HG02623 (cell line): ENCODE measurements around the gene B4GALNT3.

Experiments used
- ATAC-seq: cut with Tn5 transposase; IDR thresholded peaks from one replicate; pipeline ENCODE4 v1.9.1; 2021; ENCODE audit warnings: moderate library complexity; ENCODE audit not compliant: unreplicated experiment

B4GALNT3 gene

DNA sequence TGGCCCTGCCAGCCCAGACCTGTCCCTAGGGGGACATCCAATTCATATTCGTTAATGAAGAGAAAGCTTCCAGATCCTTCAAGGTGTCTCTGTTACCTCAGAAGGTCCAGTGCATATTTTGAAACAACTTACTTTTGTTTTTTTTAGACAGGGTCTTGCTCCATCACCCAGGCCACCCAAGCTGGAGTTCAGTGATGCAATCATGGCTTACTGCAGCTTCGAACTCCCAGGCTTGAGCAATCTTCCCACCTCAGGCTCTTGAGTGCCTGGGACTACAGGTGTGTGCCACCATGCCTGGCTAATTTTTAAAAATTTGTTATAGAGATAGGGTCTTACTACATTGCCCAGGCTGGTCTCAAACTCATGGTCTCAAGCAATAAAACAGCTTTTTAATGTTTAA is 48.4 kb downstream of the B4GALNT3 start:
- no peak for ATAC-seq

DNA sequence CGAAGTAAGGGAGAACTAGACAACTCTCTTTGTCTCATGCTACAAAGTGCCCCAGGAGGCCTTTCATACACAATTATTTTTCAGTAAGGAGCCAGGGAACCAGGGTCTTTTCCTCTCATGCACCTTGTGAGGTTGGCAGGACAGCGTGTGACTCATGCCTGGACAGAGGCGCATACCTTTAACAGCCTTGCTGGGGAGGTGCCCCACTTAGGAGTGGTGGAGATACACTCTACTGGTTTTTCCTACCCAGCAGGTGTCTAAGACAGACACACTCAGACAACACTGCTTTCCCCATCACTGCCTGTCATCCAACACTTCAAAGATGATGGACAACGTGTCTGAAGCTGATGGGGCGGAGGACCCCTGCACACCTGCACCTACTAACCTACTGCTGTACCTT is 49.1 kb downstream of the B4GALNT3 start:
- no peak for ATAC-seq

DNA sequence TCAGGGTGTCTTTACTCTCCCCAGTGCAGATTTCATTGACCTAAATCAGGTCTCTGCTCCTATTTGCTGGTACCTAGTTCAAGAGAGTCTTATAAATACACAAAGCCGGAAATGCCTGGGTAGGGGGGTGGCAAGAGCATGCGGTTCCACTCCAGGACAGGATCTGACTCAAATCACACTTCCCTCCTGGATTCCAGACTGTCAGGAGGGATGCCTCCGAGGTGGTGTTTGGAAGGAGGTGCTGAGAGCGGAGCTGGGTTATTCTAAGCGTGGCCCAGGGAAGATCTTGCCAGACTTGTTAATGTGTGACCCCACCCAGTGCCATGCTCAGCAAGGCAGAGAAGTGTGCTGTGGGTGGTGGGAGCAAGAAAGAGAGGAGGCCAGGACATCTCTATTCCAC is 49.8 kb downstream of the B4GALNT3 start:
- ATAC-seq = no peak

DNA sequence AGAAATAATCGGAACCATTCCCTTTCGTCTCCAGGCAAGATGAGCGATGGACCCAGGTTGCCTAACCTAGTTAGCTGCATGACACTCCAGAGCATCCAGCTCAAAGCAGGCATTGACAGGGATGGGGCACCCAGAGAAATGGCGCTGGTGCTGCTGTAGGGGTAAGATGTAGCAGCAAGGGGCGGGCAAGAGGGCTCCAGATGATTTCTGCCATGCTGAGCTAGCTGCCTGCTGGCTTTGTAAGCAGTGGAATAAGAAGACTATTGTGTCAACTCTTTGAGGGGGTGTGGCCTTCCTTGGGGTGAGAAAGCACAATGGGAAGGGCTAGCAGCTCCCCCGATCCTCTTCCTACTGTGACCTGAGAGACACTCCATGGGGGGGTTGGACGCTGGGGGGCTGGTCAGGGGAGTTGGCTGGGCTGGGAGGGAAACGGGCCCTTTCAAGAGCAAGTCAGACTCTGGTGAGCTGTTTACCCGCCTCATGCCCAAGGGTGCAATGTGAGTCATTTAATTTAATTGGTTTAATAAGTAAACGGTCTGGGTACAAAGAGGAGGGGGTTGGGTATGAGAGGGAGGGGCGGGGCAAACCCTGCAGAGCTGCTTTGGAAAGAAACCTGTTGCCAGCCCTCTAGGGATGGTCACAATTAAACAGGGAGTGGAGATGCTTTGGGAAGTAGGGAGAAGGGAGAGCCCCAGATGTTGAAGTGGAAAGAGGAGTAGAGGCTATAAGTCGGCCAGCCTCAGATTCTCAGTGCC is 50.5 kb downstream of the B4GALNT3 start:
- ATAC-seq = no peak

DNA sequence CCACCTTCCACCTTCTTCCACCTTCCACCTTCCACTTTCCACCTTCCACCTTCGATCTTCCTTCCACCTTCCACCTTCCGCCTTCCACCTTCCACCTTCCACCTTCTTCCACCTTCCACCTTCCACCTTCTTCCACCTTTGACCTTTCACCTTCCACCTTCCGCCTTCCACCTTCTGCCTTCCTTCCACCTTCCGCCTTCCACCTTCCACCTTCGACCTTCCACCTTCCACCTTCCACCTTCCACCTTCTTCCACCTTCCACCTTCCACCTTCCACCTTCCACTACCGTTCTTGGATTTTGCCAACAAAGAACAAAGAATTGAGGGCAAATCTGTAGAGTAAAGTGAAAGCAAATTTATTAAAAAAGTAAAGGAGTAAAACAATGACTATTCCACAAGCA is 53.2 kb downstream of the B4GALNT3 start:
- no peak for ATAC-seq

DNA sequence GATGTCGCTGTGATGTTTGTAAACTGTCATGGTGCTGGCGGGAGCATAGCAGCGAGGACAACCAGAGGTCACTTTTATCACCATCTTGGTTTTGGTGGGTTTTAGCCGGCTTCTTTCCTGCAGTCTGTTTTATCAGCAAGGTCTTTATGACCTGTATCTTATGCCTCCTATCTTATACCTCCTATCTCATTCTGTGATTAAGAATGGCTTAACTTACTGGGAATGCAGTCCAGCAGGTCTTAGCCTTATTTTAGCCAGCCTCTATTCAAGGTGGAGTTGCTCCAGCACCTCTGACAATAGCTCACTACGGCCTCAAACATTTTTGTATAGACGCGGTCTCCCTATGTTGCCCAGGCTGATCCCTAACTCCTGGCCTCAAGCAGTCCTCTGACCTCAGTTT is 53.7 kb downstream of the B4GALNT3 start:
- ATAC-seq = no peak

DNA sequence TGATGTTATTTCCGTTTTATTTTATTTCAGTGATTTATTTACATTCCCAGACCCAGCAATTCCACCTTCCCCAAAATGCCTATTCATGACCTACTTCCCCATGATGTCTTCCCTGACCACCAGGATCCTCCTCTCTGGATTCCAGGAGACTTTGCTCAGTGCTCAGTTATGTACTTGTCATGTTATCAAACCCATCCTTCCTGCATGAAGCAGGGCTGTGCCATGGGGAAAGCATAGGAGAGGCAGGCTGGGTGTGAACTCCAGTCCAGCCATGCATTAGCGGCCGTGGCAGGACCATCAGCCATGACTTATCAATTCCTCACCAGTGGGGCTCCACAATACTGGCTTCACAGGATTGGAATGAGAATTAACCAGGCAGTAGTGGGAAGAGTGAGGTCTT is 57.8 kb downstream of the B4GALNT3 start:
- no peak for ATAC-seq

DNA sequence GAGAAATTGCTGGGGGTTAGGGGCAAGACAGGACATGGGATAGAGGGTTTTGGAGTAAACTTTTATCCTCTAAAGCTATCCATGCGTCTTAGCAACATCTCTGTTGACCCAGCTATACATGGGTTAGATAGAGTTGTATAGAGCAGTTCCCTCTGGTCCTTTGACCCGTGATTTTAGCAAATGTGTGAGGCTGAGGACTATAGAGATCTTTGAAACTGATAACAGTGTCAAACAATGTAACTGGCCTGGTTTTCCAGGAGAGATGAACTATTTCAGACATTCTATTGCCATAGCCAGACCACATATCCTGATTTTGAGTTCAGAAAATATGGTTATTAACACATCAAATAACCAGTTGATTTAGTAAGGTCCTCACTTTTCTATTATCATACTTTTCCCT is 60.4 kb downstream of the B4GALNT3 start:
- ATAC-seq = no peak

DNA sequence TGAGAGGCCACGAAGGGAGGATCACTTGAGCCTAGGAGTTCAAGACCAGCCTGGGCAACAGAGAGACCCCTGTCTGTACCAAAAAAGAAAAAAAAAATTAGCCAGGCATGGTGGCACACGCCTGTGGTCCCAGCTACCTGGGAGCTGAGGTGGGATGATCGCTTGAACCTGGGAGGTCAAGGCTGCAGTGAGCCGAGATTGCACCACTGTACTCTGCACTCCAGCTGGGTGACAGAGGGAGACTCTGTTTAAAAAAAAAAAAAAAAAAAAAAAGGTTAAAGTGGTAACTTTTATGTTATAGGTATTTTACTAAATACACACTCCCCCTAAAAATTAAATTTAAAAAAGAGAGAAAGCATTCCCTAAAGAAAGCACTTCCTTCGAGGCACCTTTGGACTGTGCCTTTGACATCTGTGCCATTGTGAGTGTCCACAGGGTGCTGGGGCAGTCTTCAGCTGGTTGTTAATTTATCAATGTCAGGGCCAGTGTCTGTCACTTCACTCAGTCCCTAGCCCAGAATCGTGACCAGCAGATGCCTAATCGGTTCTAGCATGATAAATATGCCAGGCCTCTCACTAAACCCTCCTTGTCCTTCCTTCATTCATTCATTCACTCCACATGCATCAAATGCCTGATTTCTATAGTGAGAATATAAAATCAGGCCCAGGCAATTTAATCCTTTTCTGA is 63.1 kb downstream of the B4GALNT3 start:
- ATAC-seq = no peak

DNA sequence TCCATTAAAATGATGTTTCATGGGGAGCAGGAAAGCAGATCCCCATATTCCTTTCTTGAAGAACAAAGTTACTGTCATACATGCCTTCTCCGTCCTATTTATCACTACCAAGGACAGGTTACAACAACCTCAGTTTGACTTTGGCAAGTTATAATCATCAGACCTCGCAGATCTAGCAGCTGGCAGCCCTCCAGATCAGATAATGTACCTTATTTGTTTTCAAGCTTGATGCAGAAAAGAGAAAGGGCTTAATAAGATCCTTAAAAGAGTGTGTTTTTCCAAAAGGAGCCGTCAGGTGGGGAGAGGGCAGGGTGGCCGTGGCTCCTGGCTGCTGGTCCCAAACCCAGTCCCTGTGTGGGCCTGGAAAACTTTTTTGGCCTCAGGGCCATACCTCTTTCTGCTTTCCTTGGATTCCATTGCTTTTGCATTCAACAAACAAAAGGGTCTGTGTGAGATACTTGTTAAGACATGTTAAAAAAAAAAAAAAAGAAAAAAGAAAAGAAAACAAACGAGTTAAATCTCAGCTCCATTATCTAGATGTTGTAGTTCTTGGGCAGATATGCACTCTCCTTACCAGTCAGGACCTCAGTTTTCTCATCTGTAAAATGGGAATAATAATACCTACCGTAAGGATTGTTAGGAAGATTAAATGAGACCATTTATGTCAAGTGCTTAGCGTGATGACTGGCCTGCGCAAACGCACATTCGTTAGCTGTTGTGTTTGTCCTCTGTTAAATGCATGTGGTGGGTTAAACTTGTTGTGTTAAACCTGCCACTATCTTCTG is 64.6 kb downstream of the B4GALNT3 start:
- ATAC-seq = no peak

DNA sequence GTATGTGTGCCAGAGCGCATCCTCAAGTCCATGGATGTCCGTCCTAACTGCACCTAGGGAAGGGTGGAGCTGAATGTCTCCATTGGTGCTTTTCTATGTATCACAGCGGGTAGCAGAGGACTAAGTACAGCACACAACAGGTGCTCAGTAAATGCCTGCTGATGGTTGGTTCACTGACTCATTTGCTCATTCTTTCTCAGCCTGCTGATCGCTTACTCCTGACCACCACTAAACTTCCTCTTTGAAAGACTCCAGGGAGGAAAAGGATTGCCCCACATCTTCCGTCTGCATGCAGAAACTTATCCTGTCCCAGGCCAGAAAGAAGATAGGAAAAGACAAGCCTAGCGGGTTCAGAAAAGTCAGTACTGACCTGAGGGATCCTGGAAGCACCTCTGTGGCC is 66.3 kb downstream of the B4GALNT3 start:
- ATAC-seq = no peak

DNA sequence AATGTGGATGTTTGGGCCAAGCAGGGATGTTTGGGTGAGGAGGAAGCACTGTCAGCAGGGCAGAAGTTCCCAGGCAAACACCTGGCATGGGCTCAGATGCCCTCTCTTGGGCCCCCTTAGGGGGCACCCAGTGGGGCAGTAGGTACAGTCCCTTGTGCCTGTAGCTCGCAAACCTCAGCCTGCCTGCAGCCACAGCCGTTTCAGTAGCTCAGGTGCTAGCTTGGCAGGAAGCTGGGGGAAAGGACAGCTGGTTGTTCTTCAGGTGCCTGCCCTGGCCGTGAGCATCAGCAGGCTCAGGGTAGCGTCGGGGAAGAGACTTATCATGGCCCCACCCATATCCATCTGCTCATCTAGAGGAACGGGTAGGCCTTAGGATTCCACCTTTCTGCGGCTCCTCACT is 67.5 kb downstream of the B4GALNT3 start:
- ATAC-seq = no peak

DNA sequence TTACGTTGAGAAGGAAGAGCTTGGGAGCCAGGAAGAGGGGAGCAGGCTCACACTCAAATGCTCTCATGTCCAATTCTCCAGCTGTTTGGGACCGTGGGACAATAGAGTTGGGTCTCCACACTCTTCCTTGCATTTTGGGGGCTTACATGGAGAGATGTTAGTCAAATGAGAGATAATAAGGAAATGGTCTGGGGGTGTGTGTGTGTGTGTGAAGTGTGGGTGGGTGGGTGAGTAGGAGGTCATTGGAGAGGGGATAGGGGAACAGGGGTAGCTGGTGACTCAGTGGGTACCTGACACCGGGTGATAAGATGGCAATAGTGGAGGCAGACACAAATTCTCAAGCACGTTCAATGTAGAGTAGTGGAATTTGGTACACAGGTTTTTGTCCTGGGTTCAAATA is 68.0 kb downstream of the B4GALNT3 start:
- no peak for ATAC-seq

DNA sequence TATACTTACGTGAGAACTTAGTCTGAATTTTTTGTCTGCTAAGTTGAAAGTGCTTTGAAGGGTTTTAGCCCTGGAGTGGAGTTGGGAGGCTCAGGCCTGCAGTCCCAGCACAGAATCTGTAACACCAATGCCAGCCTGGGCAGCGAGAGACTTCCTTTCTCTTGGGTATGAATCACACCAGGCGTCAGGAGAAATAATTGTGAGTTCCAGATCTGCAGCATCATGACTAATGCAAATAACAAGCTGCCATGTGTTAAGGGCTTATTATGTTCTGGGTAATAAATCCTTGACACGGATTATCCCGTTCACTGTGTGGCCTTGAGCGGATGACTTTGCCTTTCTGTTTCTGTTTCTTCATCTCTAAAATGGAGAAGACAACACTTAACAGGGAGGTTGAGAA is 70.6 kb downstream of the B4GALNT3 start:
- ATAC-seq = no peak

DNA sequence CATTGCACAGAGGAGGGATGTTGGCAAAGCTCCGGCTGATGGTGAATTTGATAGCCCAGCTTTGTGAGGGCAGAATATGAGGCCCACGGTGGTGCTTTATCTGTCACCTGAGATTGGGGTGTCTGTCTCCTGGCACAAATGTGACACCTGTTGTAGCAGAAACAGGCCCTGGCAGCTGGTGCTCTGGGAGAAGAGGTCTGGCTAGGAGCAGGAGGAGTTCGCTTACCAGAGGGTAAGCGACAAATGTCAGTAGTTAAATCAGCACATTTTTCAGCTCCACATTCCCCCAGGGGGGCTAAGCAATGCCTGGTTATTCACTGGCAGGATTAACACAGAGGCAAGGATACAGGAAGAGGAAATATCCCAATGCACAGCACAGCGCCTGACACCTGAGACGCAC is 71.1 kb downstream of the B4GALNT3 start:
- ATAC-seq = no peak

DNA sequence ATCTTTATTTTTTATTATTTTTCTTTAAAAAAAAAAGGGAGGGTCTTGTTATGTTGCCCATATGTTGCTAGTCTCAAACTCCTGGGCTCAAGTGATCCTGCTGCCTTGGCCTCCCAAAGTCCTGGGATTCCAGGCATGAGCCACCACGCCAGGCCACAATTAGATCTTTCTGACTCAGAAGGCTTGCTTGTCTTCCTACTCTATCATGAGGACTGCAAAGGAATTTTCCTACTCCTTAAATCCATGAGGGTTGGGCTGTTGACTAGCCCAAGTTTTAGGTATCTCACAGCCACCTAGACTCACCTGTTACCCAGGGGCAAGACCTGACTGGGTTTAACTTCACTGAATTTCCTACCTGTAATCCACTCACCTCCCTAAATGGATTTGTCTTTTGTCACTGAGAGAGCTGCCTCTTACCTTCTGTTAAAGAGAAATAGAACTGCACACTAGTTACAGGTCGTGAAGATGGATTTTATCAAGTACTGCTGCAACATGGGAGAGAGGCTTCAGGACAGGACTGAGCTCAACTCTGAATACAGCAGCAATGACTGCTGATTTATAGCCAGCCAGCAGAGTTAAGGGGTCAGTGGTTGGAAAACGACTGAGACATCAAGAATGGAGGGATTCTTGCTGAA is 72.3 kb downstream of the B4GALNT3 start:
- no peak for ATAC-seq

DNA sequence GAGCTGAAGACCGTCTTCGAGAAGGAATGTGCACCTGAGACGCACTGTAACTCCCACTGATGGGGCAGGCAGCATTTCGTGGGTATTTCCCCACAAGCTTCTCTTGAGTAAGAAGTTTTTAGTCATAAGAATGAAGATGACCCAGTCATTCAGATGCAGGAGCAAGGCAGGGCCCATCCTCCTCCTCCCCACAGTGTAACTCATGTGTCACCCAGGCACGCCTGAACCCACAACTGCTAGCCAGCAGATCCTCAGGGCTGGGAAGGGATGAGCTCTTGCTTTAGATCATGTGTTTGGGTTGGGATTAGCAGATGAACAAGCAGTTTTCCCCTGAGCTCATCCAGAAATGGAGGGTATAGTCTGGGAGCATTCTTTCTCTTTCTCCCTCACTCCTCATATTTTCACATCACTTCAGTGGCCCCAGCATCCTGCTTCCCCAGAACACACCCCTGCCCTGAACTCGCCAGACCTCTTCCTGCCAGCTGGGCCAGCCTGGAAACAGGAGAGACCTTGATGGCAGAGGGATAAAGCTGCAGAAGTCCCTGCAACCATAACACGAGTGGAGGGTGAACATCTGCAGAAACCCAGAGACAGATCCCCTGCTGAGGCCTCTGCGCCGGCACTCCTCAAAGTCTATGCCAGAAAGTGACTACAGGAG is 73.3 kb downstream of the B4GALNT3 start:
- no peak for ATAC-seq

DNA sequence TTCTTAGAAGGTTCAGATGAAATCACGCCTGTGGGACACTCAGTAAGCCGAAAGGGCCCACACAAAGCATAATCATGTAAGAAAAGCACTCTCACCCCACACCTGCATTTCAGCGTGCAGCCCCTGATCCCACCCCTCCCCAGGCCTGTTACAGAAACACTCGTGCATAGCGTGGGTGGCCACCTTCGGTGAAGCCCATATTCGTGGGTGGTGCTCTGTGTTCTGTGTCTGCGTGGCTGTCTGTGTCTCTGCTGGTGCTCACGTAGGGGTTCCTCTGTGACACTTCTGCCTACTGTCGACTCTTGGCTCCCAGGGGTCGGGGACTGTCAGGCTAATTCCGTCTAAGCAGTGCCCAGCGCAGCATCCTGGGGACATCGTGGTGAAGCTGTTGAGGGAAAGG is 74.0 kb downstream of the B4GALNT3 start:
- ATAC-seq = no peak

DNA sequence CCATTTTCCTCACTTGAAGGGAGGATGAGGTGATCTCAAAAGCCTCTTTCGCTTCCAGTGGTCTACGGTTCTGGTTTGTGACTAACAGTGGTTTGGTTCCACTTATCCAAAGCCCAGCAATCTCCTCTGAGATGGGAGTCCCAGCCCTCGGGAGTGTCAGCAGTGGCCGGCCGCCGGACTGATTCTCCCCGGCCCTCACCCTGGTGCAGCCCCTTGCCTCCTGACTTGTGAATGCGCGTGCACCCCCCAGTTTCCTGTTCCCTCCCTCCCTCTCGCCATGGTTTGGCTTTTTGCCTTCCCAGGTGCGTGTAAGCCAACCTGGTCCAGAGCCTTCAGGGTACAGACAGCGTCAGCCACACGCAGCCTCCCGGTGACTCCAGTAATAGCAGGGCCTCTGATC is 74.5 kb downstream of the B4GALNT3 start:
- ATAC-seq = no peak

DNA sequence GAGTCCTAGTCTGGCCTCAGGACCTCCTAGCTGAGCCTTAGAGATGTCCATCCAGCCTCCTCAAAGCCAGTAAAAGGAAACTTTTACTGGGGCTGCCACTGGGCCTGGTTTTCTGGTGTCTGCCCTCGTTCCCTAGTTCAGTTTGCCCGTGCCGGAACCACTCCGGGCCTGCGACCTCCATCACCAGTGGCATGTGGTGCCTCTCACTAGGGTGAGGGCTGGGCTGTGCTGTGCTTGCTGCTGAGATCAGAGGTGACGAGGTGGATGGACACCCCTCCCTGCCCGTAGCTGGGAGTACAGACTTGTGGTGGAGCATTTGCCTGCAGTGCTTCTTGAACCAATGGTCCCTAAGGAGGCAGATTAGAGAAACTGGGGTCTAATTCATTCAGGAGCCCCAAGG is 75.7 kb downstream of the B4GALNT3 start:
- no peak for ATAC-seq

DNA sequence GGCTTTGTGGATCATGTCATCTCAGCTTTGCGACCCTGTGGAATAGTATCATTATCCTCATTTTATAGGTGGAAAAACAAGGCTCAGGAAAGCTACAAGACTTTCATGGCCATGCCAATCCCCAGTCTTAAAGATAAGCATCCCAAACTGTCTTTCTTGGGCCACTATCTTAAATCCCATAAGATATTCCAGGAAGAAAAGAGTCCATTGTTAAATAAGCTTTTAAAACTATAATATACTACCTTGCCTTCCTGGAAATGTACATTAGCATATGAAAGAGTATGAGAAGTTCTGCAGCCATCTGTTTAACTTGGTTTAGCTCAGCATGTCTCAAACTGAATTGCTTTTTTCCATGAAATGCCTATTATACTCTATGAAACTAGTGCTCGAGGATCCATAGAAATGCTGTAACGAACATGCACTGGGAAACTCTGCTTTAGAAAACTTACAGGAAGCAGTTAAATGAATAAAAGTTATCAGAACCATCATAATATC is 77.1 kb downstream of the B4GALNT3 start:
- no peak for ATAC-seq
